Gastrocnemius medialis (tissue), 4 donors: ENCODE data around the gene MRPL19.

Experiments used
- POLR2A ChIP-seq, 2 donors: fragments of 450-650 bp; IDR thresholded peaks; one replicate each; pipeline ENCODE4 v1.6.1; 2017; ENCODE audit warnings: antibody characterized with exemption in 2 of 2, mild to moderate bottlenecking in 2 of 2, moderate library complexity in 2 of 2
- TF ChIP-seq, protein P1 (sequence below), 5 experiments: fragments of 450-650 bp in 3 of 5; fragments of 200-600 bp in 2 of 5; sonication (generic) in 2 of 5; IDR thresholded peaks in 4 of 5; conservative IDR thresholded peaks in 1 of 5; 1 replicate in 4 of 5; 2 replicates in 1 of 5; pipeline ENCODE4 v1.5.1; 2016 to 2019; ENCODE audit warnings: antibody characterized with exemption in 5 of 5, mild to moderate bottlenecking in 3 of 5, moderate library complexity in 3 of 5

- TF ChIP-seq, protein P1, sequence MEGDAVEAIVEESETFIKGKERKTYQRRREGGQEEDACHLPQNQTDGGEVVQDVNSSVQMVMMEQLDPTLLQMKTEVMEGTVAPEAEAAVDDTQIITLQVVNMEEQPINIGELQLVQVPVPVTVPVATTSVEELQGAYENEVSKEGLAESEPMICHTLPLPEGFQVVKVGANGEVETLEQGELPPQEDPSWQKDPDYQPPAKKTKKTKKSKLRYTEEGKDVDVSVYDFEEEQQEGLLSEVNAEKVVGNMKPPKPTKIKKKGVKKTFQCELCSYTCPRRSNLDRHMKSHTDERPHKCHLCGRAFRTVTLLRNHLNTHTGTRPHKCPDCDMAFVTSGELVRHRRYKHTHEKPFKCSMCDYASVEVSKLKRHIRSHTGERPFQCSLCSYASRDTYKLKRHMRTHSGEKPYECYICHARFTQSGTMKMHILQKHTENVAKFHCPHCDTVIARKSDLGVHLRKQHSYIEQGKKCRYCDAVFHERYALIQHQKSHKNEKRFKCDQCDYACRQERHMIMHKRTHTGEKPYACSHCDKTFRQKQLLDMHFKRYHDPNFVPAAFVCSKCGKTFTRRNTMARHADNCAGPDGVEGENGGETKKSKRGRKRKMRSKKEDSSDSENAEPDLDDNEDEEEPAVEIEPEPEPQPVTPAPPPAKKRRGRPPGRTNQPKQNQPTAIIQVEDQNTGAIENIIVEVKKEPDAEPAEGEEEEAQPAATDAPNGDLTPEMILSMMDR (IDR thresholded peaks at IDR 0.05 in 4 of 5, conservative IDR thresholded peaks at IDR 0.05 in 1 of 5) = no peak
- TF ChIP-seq POLR2A (IDR thresholded peaks at IDR 0.05) = no peak
Measured at GRCh38 chr2:75657798-75658197, 11.2 kb downstream of the MRPL19 start.
